SW 1271 (cell line): ENCODE results near the gene TMEM33.
A peak's percentile ranks its signal among the peaks of the same experiment; 100 is the strongest.

ENCODE experiments used
- DNase-seq, 2 experiments: peaks; one replicate each; lab custom pipeline; 2025; lab: John Stamatoyannopoulos, UW

Gene TMEM33

DNA sequence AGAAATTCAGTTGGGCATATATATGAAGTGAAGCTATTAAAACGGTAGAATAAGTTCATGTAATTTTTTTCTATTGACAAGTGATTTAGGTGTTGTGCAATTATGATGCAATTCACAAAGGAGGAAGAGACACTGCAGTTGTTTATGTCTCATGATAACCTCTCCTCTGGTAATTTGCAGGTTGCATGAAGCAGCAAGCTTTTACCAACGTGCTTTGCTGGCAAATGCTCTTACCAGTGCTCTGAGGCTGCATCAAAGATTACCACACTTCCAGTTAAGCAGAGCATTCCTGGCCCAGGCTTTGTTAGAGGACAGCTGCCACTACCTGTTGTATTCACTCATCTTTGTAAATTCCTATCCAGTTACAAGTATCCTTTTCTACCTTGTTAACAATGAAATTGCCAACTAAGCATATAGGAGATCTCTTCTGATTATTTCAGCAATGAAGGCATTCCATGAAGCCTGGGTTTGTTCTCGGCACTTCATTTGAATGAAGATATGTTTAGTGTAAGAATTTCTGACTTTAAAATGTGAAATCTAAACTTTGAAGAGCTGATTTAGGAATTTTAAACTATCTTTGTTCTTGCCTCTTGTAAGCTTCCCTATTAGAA, 3.9 kb downstream of the TMEM33 start:
- no peak for DNase-seq

DNA sequence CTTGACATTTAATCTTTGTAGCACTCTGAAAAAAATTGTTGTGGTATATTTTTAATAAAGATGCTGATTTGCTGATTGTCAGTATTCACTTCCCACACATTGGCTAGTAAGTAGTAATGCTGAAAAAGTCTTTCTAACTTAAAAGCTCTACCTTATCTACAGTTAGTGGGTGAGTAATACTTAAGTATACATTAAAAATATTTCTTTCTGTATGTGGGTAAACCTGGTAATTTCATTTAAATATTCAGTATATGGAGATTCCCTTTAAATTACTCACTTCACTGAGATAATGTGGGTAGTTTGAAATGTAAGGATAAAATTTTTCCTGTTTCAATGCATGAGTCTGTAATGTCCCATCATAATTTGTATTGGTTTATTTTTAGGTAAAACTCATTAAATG, 5.6 kb downstream of the TMEM33 start:
- no peak for DNase-seq

DNA sequence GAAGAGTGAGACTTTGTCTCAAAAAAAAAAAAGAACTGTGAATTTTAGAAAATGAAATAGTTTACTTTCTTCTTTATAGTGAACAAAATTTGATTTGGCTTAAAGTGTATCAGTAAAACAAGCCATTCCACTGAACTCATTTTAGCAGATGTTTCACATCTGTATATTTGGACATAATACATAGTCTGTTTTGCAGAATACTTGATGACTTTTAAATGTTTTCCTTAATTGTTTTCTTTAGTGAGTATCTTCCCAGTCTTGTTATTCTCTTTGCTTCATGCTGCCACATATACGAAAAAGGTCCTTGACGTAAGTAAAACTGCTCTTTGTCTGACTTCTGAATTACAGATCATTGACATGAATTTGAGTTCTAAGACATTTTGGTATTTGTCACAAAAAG, 8.3 kb downstream of the TMEM33 start:
- DNase-seq, result no peak

DNA sequence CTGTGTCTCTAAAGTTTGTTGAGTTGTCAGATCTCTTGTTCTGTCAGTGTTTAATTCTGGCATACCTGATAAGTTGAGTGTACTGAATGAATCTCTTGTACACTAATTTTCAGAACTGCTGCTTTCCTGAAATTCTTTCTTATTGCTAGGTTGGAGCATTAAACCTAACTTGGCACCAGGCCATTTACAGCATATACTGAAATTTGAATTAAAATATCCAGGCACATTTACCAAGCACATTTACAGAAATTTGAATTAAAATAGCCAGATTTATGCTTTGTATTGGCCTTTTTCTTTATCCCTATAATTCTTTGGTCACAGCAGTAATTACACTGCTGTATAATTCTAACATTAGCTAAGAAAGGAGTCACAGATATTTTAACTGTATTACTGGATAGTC, 8.9 kb downstream of the TMEM33 start:
- DNase-seq, result no peak

DNA sequence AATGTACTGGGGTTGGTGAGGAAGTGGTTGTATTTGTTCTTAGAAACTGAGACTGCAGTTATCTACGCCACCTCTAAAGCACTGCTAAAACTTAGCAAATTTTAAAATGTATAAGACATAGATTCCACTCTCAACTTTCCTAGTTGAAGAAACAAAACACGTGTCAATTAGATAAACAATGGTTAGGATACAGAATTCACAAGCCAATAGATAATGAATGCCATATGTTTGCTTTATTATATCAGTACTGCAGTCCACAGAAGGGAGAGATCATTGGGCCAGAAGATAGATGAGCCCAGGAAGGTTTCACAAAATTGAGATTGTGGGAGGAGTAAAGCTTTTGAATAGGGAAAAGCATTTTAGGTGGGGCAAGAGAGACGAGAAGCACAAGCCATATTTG, 14.3 kb downstream of the TMEM33 start:
- DNase-seq, result no peak

DNA sequence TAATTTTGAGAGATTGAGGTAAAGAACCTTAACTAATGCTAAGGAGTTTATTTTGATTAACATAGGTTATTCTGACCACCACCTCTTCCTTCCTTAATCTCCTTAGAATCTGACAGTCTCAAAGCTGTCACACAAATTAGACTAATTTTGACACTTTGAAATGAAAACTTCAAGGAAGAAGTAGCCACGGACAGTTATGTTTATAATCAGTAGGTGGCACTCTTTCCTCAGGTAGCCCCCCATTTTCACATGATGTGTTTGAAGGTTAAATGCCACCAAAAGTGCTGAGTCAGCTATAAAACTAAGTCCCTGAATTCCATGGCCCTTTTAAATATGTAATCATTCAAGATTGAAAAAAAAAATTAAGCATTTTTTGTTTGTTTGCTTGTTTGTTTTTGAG, 22.4 kb downstream of the TMEM33 start:
- peak; percentile 6 to 41 for DNase-seq

DNA sequence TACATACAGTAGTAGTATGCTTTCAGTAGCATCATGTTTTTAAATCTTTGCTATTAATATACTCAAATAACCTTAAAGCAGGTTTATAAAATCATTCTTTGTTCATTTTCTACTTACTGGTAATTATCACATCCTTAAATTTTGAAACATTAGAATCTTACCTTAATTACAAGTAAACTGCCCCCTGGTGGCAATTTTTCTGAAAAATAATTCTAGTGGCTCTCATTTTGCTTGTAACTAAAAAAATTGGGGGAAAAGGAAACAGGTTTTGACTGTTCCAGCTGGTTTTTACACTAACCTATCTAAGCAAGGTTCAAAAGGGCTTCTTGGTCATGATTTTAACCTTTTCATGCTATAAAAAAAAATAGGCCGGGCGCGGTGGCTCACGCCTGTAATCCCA, 27.9 kb downstream of the TMEM33 start:
- DNase-seq, result peak in 1 of 2 experiments; percentile 25

DNA sequence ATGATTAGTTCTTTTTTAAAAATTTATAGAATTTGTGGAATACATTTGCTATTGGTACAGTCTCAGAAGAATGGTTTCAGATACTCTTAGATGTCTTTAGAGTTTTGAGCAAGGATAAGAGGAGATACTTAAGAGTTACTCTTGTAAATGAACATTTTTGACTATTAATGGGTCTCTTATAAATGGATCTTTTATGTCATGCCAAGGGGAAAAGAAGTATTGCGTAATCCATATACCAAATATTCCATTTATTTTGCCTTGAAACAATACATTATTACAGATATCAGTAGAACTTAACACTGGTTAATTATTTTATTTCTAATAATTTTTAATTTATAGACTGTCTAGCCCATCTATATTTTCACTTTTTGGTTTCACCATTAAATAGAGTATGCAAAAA, 29.2 kb downstream of the TMEM33 start:
- no peak for DNase-seq

DNA sequence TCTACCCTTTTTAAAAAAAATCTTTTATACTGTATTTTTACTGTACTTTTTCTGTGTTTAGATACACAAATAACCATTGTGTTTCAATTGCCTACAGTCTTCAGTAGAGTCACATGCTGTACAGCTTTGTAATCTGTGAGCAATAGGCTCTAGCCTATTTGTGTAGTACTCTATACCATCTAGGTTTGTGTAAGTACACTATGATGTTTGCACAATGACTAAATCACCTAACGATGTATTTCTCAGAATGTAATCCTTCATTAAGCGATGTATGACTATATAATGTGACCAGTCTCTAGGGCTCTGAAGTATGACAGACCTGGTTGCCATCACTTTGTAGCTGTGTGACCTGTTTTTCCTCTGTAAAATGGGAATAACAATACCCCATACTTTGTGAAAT, 32.2 kb downstream of the TMEM33 start:
- no peak for DNase-seq

DNA sequence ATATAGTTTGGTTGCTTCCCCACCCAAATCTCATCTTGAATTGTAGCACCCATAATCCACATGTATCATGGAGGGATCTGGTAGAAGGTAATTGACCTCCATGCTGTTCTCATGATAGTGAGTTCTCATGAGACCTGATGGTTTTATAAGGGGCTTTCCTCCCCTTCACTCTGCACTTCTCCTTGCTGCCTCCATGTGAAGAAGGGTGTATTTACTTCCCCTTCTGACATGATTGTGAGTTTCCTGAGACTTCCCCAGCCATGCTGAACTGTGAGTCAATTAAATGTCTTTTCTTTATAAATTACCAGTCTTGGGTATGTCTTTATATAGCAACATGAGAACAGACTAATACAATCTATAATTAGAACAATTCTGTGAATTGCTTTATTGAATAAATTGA, 34.4 kb downstream of the TMEM33 start:
- no peak for DNase-seq

DNA sequence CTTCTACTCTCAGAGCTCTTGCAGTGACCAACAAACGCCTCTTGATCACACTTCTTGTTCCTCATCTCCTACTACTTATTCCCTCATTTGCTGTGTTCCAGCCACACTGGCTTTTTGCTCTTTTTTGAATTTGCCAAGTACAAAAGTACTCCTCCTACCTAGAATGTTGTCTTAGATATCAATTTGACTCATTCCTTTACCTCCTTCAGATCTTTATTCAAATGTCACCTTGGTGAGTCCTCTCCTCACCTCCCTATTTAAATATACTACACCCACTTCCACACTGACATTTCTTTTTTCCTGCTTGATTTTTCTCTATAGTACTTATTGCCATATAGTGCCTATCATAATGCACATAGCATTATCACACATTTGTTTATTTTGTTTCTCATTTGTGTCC, 40.1 kb downstream of the TMEM33 start:
- DNase-seq, result no peak

DNA sequence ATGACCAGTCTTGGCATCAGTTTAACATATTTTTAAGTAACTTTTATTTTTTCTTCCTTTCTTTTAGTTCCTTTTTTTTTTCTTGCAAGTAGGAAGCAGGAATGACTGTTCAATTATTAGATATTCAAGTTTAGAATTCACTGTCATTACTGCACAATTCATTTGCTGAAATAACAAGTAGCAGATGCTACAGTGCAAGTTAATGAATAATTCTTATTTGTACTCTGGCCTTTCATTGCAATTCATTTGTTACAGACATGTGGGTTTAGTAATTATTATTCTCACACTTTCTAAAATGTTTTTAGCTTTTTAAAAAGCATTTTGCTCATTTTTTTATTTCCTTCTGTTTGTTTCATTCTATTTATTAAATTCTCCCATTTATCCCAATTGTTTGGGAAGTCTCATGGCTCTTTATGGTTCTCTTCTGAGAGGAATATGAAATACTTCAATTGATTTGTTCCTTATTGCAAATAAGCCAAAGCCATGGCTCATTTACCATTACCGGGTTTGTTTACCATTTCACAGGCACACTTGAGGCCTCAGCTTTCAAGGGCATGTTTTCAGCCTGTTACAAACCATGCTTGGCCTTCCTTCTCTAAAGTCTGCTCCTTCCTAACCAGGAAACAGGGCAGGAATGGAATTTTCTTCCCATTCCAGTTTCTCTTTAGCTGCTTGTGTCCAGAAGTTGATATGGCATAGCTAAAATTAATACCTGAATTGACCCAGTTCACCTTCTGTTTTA, 41.7 kb downstream of the TMEM33 start:
- DNase-seq, result no peak

DNA sequence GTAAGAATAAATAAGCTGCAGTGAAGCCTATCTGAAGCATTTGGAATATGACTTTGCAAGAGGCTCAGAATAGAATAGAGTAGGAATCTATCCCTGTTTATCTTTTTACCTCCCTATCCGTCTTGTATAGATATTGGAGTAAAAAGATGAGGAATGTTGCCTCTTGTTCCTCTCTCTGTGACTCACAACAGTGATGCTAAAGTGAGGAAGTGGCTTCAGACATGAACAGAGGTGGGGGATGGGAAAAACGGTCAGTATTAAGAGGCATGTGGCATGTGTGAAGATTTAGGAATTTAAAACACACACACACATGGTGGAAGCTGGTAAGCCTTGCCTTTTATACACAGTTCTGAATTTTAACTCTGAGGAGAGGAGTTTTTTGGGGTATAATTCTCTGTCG, 42.5 kb downstream of the TMEM33 start:
- no peak for DNase-seq

DNA sequence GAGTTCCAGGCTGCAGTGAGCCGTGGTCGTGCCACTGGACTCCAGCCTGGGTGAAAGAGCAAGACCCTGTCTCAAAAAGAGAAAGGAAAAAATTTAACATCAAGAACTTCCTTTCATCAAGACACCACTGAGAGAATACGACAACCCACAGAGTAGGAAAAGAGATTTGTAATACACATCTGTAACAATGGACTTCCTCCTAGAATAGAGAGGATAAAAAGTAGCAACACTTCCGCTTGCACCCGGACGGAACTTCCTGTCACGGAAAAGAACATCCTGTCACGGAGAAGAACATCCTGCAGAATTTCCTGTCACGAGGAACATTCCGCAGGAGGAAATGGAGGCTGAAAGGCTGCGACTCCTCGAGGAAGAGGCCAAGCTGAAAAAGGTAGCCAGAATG, 46.2 kb downstream of the TMEM33 start, which contains the start of gene DCAF4L1:
TSS of gene DCAF4L1 (plus strand) at position 301 of the 400 bp plus-strand sequence. CDS start at position 338, 37 bp downstream.
- DNase-seq, result no peak

DNA sequence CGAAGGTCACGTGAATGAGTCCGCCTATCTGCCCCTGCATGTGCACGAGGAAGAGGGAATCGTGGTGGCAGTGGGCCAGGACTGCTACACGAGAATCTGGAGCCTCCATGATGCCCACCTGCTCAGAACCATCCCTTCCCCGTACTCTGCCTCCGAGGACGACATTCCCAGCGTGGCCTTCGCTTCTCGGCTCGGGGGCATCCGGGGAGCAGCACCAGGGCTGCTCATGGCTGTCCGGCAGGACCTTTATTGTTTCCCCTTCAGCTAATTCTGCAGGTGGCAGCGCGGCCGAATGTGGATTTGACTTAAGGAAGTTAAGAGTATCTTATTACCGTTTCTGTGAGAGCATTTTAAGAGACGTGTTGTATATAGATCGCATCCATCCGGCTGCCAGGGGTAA, 47.5 kb downstream of the TMEM33 start:
- DNase-seq, result no peak

DNA sequence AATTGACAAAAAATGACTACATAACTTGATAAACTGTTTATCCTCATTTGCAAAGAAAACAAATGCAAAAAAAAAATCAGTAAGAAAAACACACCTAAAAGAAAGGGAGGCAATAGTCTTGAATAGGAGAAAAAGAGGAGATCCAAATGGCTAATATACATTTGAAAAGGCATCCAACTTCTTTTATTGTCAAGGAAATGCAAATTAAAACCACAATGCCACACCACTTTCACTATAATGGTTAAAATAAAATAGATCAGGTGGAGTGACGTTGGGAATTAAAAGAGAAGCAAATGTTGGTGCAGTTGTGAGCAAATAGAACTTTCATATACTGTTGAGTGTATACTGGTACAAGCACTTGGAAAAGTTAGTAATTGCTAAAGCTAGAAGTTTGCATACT, 49.9 kb downstream of the TMEM33 start:
- no peak for DNase-seq

DNA sequence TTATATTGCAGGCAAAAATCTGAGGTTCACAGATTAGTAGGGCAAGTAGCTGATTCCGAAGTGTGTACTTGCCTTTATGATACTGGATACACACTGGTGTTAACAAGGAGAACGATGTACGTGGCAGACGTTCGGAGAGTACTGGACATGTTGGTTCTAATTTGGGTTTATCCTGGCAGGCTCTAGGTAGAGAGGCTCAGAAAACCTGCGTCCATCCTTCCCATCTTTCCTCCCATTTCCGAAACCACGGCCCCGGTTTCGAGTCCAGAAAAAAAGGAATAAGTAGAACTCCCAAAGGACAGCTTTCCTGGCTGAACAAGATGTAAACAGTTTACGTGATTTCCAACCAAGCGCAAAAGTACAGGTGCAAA, 54.8 kb downstream of the TMEM33 start:
- DNase-seq, result no peak

DNA sequence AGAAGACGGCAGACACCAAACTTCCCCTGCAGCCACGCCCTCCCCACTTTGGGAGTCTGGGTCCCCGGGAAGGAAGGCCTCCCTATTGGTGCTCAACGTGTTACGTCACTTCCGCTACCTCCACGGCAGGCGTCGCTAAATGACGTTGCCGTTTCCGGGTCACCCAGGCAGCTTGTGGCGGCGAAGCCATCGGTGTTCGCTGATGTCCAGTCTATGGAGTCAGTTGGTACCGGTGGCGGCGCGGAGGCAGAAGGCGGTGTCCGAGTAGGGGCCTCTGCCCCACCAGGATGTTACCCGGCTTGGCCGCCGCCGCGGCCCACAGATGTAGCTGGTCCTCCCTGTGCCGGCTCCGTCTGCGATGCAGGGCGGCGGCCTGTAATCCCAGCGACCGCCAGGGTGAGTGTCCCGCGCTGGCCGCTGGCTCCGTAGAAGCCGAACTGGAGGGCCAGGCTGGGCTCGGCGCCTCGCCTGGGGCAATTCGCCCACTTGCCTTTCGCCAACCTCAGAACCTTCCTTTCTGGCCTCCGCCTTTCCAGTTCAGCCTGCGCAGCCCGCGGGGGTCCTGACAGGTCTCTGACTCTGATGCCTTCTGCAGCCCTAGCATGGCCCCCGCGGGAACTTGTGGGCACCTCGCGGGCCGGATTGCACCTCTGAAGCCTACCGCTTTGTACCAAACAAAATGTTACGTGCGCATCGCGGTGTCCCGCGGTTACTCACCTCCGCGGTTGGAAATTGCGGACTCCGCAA, 55.3 kb downstream of the TMEM33 start, which contains the start of gene SLC30A9:
TSS of gene SLC30A9 (plus strand) at position 166 of the 747 bp plus-strand sequence. CDS start at position 288, 122 bp downstream.
- peak; percentile 81 to 92 for DNase-seq

DNA sequence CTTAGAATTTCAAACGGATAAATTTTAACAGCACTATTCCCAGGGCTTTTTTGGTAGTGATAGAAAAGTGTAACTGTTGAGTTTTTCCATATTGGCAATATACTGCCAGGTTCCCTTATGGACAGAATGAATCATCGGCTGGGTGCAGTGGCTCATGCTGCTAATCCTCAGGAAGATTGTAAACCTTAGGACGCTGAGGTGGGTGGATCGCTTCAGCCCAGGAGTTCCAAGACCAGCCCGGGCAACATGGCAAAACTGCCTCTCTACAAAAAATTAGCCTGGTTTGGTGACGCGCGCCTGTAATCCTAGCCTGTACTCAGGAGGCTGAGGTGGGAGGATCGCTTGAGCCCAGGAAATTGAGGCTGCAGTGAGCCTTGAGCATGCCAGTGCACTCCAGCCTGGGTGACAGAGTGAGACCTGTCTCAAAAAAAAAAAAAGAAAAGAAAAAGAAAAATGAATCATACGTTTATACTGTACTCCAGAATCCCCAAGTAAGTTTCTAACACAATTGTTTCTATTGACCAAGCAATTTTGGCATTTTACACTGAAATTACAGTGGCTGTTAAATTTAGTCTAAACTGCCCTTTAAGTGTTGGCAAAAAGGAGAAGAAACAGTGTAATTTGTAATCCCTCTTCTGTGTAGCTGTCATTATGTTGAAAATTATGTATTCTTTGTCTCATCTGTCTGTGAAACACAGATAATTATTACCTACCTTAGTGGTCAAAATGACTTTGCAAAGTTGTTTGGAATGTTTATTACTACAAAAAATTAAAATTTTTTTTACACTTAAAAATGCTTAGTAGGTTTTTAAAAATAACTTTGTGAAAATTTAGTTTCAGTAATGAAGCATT, 56.9 kb downstream of the TMEM33 start:
- DNase-seq, result no peak

DNA sequence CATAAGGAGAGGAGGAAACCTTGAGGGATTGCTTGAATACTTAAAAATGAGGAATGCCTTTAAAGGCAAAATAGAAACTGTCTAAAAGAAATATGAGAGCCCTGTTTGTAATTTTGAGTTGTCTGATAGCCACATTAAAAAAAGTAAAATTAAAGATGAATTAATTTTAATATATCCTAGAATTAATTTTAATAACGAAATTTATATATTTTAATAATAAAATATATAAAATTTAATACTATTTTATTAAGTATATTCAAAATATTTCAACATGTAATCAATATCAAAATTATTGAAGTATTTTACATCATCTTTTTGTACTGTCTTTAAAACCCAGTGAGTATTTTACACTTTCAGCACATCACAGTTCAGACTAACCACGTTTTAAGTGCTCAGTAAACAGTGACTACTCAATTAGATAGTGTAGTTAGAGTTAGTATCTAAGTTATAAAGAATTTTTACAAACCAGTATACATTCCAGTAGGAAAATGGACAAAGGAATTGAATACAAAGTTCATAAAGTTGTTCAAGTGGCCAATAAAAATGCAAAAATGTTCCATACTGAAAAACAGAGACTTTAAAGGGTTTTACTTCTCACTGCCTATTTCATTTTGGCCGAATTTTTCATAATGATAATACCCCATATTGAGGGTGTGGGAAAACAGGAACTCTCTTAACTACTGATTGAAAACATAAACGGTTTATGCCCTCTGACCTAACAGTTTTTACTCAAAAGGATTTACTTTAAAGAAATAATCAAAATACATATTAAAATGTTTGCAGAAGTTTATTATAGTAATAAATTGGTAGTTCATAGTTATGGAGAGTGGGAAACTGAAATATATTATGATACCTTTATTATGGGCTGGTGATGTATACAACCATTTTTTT, 58.0 kb downstream of the TMEM33 start:
- DNase-seq, result no peak

DNA sequence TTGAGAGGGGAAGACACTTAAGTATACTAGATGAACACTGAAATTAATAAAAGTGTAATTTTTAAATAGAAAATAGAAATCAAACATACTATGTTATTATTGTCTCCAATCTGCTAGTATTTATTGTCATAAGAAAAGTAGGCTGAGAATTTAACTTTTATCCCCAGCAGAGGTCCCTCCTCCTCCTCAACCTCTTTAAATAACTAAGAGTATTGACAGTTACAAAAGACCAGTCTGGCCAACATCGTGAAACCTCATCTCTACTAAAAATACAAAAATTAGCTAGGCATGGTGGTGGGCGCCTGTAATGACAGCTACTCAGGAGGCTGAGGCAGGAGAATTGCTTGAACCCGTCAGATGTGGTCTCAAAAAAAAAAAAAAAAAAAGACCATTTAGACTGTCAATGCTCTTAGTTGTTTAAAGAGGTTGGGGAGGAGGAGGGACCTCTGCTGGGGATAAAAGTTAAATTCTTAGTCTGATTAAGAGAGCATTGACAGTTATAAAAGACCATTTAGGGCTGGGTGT, 59.3 kb downstream of the TMEM33 start:
- DNase-seq, result no peak
